K562 treated with DMSO at 1 percent for 24 hours (cell line): ENCODE results near the gene ADRA2B. TPM values are rescaled to one million over a fixed set of nuclear protein-coding genes. Genes with fewer than 3 reads are reported as not detected.

Experiments used
- total RNA-seq: library from RNA; unstranded; fragments of 300-600 nt; gene quantifications from 2 replicates; pipeline ENCODE4 v1.2.3, GENCODE V29; 2022; ENCODE audit warnings: low read depth; ENCODE audit not compliant: insufficient read depth

ADRA2B gene
- total RNA-seq = not detected in 2 replicates

GRCh38 chr2:96116424-96116878 lies at the start of gene ADRA2B:
ADRA2B (minus strand) TSS chr2:96116571; CDS start chr2:96116149, 422 bp downstream.

GRCh38 chr2:96145036-96145847 lies 28.9 kb upstream of the ADRA2B start, which contains the start of gene DUSP2:
DUSP2 (minus strand) TSS chr2:96145440; CDS start chr2:96145354, 86 bp downstream.

GRCh38 chr2:96138179-96139145 lies 22.1 kb upstream of the ADRA2B start, which contains the start of gene ASTL:
ASTL (minus strand) TSS chr2:96138502; CDS start chr2:96138436, 66 bp downstream.

Other genes with a start within 250 kb of the ADRA2B start
- 2.4 and 5.1 TPM in 2 replicates for gene ANKRD36C, start 124.7 kb downstream of the ADRA2B start, total RNA-seq
- gene GPAT2, start 81.7 kb downstream of the ADRA2B start, total RNA-seq = 0.46 and 0.85 TPM in 2 replicates
- gene ASTL, start 21.9 kb upstream of the ADRA2B start, total RNA-seq = not detected in 2 replicates
- gene DUSP2, start 28.9 kb upstream of the ADRA2B start, total RNA-seq = 0.43 TPM in 1 of 2 replicates, not detected in the other
- gene STARD7, start 92.3 kb upstream of the ADRA2B start, total RNA-seq = 97.6 and 105 TPM in 2 replicates
- 29.3 and 31.7 TPM in 2 replicates for gene TMEM127, start 149.4 kb upstream of the ADRA2B start, total RNA-seq
- 107 and 112 TPM in 2 replicates for gene CIAO1, start 149.7 kb upstream of the ADRA2B start, total RNA-seq
- 216 and 221 TPM in 2 replicates for gene SNRNP200, start 189.0 kb upstream of the ADRA2B start, total RNA-seq
- gene ITPRIPL1, start 208.7 kb upstream of the ADRA2B start, total RNA-seq = 3.6 and 4.2 TPM in 2 replicates
- gene NCAPH, start 219.2 kb upstream of the ADRA2B start, total RNA-seq = 64.5 and 68.0 TPM in 2 replicates